ENCODE data around the gene LTBP1.
A peak's percentile ranks its signal among the peaks of the same experiment; 100 is the strongest.

LTBP1 gene

DNA sequence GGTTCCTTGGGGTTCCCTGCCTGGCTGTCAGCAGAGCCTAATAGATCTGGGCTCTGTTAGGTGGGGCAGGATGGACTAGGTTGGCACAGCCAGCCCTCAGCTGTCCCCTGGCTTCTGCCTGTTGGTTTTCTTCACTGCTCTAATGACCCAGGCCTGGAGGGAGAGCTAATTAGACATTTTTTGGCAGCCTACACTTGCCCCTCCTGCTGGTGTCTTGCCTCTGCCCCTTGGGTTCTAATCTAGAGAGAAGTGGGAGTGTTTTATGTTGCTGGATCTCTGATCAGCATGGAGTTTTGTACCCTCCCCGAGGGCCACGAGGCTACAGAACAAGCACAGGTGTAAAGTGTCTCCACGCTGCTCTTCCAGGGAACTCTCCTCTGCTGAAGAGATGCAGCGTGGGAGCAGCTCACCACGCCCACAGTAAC is 330.3 kb downstream of the LTBP1 start:
- no peak for DNase-seq

DNA sequence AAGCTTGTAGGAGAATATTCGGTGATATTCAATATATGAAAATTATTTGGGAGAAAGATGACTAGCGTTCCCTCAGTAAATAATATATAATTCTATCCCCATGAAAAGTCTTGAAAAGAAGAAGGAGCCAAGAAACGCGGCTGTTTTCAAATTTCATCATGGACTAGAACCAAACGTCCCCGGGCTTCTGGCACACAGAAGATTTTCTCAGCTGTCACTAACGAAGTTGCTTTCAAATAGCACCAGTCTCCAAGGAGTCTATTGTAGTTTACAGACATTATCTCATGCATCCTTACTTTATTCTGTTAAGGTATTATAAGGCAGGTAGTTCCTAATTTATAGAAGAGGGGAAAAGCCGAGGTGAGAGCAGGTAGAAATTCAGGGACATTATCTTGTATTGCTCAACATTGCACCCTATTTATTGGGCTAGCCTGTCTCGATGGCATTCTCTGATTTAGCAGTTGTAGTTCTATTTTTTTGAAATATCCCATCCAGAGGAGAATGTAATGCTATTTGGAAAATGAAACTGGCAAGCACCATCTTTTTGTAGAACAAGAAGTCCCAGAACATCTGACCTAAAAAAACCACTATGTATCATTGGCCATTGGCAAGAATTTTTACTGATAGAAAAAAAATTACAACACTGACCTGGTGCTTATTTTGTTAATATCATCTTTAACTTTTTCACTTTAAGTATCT is 331.6 kb downstream of the LTBP1 start:
- no peak for DNase-seq

DNA sequence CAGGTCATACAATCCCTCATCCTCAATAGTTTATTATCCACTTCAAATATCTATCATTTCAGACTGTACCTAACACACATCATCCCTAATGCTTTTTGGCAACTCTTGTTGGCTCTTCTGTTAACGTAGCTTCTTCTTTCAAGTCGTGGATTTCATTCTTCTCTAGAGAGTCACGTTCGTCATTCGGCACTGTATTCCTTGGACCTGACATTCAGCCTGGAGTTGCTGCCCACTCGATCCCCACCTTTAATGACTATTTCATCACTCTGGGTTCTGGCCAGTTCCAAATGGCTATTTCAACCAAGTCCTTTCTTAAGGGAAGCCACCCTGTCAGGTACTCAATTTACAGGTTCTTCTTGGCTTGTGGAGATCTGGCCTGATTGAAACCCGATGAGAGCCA is 337.5 kb downstream of the LTBP1 start:
- DNase-seq = no peak

DNA sequence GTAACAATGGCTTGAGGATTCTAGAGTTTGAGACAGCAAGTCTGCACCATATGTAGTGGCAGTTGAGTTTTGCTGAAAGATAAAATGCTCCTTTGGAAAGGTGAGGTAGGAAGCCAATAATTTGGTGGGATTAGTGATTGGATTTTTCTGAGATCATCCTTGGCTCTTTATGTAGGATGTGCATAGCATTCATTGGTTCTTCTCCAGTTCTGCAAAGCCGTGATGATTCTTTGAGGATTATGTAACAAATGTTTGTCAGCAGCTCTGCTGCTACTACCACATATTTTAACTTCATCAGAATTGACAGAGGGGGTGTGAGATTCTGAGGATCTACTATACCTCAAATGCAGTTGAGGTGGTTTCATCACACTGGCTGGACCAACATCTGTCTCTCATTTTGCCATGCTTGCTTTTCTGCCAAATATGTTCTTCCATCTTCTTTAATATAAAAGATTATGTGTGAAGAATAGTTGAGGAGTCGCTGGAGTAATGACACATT is 340.8 kb downstream of the LTBP1 start:
- DNase-seq = no peak

DNA sequence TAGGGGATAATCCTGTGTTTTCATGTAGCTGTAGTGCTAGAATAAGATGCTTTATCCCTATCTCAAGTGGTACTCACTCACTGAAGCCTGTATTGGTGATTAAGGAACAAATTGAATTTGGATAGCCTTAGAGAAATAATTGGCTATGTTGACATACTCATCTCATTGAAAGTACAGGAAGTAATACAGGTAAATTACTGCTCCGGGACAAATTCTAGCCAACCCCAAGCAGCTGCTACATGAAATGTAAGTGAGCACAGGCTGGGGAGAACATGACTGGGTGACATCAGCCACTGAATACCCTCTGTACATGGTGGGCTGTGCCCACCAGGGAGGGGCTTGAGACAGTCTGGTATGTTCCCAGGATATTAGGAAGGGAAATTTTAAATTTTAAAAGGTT is 341.3 kb downstream of the LTBP1 start:
- DNase-seq = no peak

DNA sequence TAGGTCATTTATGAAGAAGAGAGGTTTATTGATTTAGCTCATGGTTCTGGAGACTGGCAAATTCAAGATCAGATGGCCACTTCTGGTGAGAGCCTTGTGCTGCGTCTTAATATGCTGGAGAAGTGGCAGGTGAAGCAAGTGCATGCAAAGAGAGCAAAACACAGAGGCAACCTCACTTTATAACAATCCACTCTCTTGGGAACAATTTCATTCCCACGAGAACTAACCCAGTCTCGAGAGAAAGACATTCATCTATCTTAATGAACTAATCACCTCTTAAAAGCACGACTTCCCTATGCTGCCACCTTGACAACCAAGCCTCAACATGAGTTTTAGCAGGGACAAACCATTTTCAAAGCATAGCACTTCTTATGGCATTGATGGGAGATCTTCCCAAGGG is 343.2 kb downstream of the LTBP1 start:
- DNase-seq = no peak

DNA sequence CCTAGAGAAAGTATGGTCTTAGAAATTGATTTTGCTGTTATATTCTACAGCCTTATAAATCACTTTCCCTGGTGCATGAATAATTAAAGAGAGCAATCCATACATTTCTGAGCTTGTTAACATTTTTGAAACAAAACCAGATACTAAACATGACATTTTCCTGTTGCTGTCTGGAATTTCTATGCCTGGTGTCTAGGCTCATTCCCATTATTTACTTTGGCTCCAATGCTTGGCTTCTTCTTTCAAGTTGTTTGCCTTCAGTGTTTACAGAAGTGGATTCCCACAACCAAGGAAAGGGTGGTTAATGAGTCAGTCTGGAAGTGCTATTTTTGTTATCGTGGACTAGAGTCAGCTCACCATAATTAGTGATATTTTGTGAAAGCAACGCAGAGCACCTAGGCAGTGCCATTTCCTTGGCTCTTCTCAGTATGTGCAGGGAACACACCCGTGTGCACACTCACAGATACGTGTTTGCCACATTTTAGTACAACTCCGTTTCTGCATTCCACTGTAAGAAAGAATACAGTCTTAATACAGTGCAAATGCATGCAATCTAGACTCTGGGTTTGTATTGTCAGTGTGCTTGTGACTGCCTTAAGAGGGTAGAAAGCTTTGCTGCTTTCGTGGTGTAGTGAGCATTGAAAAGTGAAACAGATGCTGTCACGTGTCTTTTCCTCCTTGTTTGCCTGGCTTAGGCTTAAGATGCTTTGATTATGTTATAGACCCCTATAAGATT is 344.7 kb downstream of the LTBP1 start:
- peak; percentile 96 for DNase-seq

DNA sequence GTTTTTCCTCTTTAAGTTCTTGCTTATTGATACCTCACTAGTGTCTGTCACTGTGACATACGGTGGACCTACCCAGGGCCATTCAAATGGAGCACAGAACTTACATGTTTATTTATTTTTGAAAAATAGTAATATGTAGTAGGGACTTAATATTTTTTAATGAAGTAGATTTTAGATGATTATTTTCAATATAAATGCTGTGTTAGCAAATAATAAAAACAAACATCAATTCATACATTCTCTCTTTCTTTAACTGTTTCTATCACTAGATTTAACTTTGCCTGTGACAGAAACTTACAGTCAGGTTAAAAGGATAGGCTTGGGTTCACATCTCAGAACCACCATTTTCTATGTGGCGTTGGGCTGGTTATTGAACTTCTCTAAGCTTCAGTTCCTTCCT is 345.3 kb downstream of the LTBP1 start:
- no peak for DNase-seq

DNA sequence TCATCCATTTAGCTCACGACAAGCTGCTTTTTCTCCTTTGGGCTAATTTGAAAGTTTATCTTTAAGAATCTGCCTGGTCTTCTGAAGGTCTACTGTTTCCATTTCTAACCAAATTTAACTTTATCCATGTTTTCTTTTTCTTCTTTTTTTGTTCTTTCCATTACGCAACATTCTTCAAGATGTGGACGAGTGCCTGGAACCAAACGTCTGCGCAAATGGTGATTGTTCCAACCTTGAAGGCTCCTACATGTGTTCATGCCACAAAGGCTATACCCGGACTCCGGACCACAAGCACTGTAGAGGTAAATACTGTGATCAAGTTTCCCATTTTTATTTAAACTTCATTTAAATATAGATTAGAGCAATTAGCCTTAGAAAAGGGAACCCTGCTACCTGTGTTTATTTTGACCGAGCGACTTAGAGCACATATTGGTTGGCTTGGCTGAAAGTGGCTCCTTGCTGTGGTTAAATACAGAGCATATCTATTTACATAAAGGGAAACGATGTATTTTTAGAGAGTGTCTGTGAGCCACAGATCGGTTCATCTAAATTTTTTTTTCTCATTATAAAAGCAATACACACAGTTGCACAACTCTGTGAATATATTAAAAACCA is 346.3 kb downstream of the LTBP1 start:
- no peak for DNase-seq

DNA sequence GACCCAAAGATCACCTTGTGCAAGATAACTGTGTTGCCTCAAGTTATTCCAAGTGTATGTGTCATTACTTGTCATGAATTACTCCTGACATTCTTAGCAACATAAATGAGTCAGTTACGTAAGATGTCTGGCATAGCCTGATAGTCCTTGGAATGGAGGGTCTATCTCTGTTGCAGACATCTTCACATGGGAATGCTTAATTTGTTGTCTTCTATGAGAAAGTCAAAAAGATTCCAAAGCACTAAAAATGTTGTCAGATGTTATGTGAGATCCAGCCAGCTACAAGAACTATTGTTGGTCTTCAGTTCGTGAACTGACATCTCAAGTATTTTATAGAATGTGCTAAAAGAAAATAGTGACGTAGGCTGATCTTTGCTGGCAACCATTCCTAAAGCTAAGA is 351.5 kb downstream of the LTBP1 start:
- peak; percentile 46 for DNase-seq

DNA sequence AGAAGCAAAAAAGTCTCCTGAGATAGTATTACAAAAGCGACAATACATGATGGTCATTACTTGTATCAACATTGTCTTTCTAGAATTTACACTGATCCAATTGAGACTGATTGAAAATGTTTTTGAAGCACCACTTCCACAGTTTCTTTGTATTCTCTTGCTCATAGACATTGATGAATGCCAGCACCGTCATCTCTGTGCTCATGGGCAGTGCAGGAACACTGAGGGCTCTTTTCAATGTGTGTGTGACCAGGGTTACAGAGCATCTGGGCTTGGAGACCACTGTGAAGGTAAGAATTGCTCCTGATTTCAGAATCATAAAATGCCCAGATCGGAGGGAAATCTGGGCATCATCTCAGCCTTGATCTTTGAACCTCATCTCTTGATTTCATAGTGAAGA is 354.6 kb downstream of the LTBP1 start:
- no peak for DNase-seq

DNA sequence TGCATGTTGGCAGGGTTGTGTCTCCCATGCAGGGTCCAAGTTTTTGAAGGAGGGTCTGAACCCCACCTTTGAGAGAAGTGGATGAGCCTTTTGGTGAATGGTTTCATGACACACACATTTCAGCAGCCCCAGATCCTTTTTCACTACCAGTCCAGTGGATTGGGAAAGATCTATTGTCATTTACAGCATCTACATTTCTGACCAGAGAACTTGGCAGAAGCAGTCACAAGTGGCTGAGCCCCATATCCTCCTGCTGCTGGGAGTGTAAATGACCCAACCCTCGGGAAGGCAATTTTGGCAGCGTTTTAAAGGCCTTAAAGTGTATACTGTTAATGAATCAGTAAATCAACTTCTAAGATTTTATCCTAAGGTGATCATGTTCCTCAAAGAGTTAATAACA is 355.6 kb downstream of the LTBP1 start:
- no peak for DNase-seq

DNA sequence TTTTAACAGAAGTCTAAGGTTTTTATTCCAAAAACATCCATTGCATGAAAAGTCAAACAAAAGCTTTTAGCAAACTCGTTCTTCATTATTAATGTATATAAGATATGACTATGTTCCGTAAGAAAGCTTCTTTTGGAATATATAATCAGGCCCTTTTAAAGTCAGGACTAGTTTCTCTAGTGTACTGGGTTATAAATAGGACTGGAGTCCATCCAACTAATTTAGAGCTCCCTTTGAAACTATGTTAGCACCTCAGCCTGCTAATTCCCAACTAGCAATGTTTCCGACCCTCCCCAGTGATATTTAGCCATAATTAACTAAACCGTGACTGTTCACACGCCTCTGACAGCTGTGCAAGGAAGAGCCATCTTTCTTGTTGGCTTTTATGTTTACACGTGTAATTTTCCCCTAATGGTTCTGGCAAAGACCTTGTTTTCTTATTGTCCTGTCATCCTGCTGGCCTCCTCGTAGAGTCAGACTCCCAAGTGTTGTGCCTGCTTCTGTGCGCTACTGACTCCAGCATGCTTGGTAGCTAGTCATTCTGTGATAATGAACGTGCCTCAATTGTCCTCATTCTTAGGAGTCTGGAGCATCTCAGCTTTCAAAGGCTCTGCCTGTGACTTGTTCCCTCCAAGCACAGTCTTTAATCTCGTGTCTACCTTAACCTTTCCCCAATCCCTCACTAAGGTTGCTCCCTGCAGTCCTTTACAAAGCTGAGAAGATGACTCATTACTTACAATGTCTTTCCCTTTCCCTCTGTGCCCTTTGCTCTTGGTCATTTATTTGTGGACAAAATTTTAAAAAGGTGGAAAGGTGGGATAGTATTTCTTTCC is 357.5 kb downstream of the LTBP1 start:
- DNase-seq = no peak

DNA sequence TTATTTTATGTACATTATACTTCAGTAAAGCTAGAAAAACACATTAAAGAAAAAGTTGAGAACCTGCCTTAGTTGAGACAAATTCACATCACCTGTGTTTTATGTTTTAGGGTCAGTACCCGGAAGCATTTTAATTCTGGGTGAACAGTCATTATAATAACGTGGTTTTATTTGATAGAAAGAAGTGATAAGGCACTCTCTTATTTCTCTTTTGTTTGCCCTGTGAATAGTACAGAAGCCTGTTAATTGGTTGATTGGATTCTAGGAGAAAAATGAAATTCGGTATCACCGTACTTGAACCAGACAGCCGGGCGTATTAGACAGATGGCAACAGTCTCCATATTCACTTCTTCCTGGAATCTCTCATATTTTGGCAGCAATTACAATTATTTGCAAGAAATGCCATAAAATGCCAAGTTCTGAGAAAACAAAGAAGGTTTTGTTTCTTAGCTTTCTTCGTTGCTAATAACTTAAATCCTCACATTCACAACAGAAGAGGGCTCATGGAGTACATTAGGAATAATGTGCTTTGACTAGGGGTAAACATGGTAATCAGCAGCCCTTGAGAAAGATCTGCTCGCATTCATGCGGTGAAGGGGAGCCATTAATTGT is 361.0 kb downstream of the LTBP1 start:
- DNase-seq = no peak

DNA sequence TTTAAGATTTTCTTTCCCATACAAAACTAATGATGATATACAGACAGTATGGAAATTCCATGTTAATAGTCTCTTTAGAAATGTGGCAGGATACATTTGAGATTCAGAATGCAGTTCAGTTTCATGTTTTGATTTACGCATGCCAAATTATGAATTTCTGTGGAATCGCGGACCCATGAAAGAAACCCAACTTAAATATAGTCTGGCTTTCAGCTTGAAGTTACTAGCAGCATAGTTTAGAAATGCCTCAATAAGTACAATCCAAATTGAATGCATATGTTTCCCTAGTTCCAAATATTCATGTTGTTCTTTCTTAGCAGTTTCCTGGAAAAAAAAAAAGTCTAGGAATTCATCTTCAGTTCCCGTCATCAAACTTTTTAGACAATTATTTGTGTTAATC is 365.6 kb downstream of the LTBP1 start:
- no peak for DNase-seq

DNA sequence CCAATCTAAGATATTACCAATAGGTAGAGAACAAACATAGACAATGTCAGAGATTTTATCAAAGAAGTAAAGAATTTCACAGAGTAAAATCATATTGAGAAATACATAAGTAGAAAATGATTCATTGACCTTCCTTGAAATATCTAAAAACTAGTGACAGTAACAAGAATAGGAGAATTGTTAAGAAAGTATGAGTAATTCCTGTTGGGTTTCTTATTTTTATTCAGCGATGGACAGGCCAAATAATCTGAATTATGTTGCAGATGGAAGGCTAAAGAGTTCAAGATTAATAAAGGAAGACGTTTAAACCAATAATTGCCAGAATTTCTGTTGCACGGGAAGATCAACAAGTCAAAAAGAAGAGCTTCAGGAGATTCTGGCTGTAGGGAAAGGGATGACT is 366.3 kb downstream of the LTBP1 start:
- DNase-seq = no peak

DNA sequence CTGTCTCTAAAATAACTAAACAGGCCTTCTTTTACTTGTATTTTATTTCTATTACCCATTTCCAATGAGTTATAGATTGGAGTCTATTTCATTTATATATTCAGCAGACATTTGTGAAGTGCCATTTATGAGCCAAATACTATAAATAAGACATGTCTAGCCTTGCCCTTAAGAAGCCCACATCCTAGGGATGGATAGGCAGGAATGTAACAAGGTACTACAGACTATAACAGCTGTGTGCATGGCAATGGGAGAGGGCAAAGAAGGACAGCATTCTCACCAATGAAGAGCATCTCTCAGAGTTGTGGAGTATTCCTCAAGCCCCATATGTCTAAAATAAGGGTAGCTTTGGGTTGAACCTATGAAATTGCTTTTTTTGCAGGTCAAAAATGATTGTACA is 367.8 kb downstream of the LTBP1 start:
- DNase-seq = no peak

DNA sequence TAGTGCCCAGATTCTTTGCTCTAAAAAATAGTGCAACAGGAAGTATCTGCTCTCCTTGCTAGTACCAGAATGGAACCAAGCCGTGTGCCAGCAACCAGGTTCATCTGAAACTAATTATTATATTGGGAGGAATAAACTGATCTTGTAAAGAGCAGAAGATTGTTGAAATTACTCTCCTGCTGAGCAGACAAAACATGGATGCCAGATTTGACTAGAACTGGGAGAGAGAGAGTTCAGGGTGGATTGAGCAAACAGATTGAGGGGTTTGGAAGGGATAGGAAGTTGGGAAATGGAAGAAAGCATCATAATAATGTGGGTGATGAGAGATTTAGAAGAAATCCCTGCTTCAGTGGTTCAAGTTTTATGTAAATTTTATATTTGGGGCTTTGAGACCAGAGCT is 369.6 kb downstream of the LTBP1 start:
- DNase-seq = no peak

DNA sequence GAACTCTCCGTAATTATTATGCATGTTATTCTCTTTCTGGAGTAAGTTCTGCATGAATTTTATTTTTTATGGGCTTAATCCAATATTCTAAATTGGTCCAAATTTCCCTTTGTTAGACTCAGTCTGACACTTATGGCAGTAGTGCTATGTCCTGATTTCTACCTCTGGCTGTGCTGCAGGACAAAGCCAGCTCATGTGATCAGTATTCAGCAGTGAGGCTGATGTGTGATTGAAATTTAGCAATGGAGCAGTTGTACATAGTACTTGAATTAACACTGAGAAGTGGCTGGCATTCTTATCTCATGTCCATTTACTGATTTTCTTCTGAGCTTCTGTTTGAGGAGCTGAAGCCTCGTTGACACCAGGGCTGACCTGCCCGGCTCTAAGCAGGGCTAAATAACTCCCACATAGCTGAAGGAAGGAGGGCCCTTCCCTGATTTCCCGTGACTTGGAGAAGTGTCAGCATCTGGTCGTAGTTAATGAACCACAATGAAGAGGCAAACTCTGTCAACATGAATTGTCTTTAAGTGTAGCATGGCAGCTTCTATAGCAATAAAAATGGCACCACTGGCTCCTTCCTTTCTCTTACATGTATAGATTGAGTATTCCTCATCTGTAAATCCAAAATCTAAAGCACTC is 370.7 kb downstream of the LTBP1 start:
- DNase-seq = no peak

DNA sequence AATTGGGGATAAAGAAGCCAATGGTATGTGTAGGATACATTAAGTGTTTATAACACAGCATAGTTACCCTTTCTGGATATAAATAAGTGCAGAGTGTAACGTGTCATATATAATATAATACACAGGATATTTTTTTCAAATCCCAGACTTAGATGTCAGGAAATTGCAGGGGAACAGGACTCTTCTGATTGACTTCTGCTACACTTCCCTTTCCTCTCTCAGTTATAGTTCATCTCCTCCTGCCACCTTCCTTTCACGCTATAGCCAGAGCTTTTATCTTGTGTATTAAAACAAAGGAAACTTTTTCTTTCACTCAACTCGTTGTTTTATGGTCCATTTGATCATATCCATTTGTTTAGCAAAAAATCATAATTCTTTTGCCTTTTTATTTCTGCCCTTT is 371.7 kb downstream of the LTBP1 start:
- DNase-seq = no peak

DNA sequence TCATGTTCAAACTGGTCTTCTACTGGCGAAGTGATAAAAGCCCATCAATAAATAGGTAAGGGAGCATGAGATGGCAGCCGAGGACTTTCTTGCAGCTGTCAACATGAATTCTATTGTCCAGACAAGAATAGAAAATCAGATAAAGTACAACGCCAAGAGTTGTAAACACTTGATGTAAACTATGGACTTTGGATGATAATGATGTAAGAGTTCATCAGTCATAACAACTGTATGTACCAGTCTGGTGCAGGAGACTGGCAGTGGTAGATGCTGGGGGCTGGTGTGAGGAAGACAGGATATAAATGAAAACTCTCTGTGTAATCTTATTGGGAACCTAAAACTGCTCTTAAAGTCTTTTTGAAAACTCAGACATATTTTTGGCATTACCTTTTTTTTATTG is 373.8 kb downstream of the LTBP1 start:
- no peak for DNase-seq

DNA sequence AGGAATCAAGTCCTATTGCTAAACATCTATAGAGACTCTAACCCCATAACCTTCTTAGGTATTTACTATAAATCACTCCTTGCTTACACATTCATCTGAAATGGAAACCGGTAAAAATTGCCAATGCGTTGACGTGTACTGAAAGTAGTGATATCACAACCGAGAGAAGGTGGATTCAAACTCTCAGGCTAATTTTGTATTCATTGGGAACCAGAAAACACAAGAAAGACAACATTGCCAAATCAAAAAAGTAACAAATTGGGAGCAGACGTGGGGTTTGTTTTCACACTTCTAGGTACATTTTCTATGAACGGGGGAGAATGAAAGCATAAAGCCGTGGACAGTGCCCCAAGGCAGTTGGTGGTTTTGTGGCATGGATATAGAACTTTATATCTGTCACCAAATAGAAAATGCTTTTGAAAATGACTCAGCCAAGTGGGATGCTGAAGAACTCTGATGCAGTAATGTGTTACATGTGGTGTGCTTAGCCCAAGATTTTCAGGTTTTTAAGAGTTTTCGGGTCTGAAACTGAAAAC is 374.6 kb downstream of the LTBP1 start:
- DNase-seq = no peak

Measured in kidney glomerular epithelial cell (primary cell).